ENCODE results near the gene RTN4RL1. TPM values are rescaled to one million over a fixed set of nuclear protein-coding genes. Genes with fewer than 3 reads are reported as not detected.
A peak's percentile ranks its signal among the peaks of the same experiment; 100 is the strongest.

Gene RTN4RL1
- total and polyA plus RNA-seq, 9 of the 15 experiments (the other 6 are each of a cell fraction or from before 2014, with no cell fraction given), result 0.04 to 0.06 (median 0.04) TPM; not detected in 5

DNA sequence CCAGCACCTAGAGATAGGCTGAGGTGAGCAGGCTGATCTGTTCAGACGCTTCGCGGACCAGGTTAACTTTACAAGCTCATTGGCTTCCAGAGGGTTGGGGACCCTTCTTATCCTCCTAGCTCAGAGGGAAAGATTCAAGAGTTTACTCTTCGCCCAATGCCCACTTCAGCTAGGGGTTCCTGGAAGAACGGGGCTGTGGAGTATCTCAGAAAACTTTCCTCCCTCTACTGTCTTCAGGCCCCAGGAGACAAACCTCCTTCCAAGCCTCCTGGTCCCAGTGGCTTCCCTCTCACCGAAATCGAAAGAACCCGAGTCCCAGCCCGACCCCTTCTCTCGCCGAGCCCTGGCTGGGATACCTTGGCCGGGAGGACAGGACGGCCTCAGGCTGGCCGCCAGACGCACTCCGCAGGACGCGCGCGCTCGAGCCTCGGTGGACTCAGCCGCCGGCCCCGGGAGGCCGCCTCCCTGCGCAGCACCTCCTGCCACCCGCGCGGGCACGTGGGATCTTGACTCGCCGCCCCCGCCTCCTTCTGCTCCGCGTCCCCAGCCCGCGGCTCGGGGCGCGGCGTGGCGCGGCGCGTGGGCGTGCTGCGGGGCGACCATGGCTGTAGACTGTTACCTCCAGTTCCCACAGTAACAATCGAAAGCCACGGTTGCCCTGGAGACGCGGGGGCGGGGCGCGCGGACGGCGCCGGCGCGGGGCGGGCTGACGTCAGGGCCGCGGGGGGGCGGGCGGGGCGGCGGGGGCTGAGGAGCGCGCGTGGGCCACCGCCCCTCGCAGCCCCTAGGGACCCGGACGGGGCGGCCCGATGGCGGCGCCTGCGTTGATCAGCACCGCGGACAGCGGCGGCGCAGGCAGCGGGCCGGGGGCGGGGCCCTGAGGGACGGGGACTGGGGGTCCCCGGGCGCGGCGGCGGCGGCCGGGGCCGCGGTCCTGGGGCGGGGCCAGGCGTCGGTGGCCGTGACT is 24.5 kb upstream of the RTN4RL1 start (continued):
- TF ChIP-seq SRSF3 (IDR thresholded peaks at IDR 0.05; ENCODE audit: insufficient read depth, low read length) (no peak), HDAC1 (IDR thresholded peaks at IDR 0.05) (0 out of 4 replicates have a peak, but pooled peaks of 1 of the 2 experiments have one; percentile 12), FOXP1 (CRISPR knock-in tag; IDR thresholded peaks at IDR 0.05) (peak; percentile 14; the same call in 1 of the 2 replicates), FOXJ2 (tag; IDR thresholded peaks at IDR 0.05) (peak; percentile 93), YY1 (IDR thresholded peaks at IDR 0.05; ENCODE audit: borderline replicate concordance in 1 of 3, control insufficient read depth in 1 of 3, extremely low read depth in 1 of 3, insufficient read depth in 3 of 3, insufficient read length in 1 of 3, insufficient replicate concordance in 2 of 3, low read depth in 1 of 3, low read length in 2 of 3) (peak in 2 of 3 experiments; percentile 53 to 65), MBD2 (IDR thresholded peaks at IDR 0.05; ENCODE audit: borderline replicate concordance, low read depth) (peak; percentile 47; the same call in 1 of the 2 replicates), BMI1 (IDR thresholded peaks at IDR 0.05; ENCODE audit: low read length) (peak; percentile 75), RBFOX2 (IDR thresholded peaks at IDR 0.05; ENCODE audit: low read depth, low read length) (peak; percentile 49), ZFX (CRISPR knock-in tag; IDR thresholded peaks at IDR 0.05) (peak; percentile 56), NEUROD1 (IDR thresholded peaks at IDR 0.05; ENCODE audit: borderline replicate concordance, low read depth, low read length, partially characterized antibody) (peak; percentile 65), NONO (IDR thresholded peaks at IDR 0.05; ENCODE audit: low read depth in 2 of 2, low read length in 1 of 2) (peak in 1 of 2 experiments; percentile 56; a peak in 1 of 4 replicates), SIN3A (IDR thresholded peaks at IDR 0.05; ENCODE audit: borderline replicate concordance in 2 of 2, control insufficient read depth in 1 of 2, low read depth in 2 of 2, low read length in 2 of 2) (peak in 1 of 2 experiments; percentile 73; a peak in 2 of 4 replicates), NRF1 (conservative IDR thresholded peaks at IDR 0.05 in 1 of 2, IDR thresholded peaks at IDR 0.05 in 1 of 2) (peak; percentile 66 to 75; a peak in 2 of 4 replicates)
- TF ChIP-seq, protein P1, sequence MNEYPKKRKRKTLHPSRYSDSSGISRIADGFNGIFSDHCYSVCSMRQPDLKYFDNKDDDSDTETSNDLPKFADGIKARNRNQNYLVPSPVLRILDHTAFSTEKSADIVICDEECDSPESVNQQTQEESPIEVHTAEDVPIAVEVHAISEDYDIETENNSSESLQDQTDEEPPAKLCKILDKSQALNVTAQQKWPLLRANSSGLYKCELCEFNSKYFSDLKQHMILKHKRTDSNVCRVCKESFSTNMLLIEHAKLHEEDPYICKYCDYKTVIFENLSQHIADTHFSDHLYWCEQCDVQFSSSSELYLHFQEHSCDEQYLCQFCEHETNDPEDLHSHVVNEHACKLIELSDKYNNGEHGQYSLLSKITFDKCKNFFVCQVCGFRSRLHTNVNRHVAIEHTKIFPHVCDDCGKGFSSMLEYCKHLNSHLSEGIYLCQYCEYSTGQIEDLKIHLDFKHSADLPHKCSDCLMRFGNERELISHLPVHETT (CRISPR knock-in tag; conservative IDR thresholded peaks at IDR 0.05 in 1 of 2, IDR thresholded peaks at IDR 0.05 in 1 of 2), result peak in 1 of 2 experiments; percentile 53; a peak in 1 of 4 replicates
- TF ChIP-seq, protein P2, sequence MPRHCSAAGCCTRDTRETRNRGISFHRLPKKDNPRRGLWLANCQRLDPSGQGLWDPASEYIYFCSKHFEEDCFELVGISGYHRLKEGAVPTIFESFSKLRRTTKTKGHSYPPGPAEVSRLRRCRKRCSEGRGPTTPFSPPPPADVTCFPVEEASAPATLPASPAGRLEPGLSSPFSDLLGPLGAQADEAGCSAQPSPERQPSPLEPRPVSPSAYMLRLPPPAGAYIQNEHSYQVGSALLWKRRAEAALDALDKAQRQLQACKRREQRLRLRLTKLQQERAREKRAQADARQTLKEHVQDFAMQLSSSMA (CRISPR knock-in tag; IDR thresholded peaks at IDR 0.05), result no peak
- TF ChIP-seq, protein P3, sequence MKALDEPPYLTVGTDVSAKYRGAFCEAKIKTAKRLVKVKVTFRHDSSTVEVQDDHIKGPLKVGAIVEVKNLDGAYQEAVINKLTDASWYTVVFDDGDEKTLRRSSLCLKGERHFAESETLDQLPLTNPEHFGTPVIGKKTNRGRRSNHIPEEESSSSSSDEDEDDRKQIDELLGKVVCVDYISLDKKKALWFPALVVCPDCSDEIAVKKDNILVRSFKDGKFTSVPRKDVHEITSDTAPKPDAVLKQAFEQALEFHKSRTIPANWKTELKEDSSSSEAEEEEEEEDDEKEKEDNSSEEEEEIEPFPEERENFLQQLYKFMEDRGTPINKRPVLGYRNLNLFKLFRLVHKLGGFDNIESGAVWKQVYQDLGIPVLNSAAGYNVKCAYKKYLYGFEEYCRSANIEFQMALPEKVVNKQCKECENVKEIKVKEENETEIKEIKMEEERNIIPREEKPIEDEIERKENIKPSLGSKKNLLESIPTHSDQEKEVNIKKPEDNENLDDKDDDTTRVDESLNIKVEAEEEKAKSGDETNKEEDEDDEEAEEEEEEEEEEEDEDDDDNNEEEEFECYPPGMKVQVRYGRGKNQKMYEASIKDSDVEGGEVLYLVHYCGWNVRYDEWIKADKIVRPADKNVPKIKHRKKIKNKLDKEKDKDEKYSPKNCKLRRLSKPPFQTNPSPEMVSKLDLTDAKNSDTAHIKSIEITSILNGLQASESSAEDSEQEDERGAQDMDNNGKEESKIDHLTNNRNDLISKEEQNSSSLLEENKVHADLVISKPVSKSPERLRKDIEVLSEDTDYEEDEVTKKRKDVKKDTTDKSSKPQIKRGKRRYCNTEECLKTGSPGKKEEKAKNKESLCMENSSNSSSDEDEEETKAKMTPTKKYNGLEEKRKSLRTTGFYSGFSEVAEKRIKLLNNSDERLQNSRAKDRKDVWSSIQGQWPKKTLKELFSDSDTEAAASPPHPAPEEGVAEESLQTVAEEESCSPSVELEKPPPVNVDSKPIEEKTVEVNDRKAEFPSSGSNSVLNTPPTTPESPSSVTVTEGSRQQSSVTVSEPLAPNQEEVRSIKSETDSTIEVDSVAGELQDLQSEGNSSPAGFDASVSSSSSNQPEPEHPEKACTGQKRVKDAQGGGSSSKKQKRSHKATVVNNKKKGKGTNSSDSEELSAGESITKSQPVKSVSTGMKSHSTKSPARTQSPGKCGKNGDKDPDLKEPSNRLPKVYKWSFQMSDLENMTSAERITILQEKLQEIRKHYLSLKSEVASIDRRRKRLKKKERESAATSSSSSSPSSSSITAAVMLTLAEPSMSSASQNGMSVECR (CRISPR knock-in tag; IDR thresholded peaks at IDR 0.05), result peak; percentile 84
